ENCODE measurements around the gene E4F1.

Gene E4F1

GRCh38 chr16:2271848-2272461, 48.6 kb downstream of the E4F1 start:
- H3K4me3 ChIP-seq (replicated peaks; ENCODE audit: low read depth, low read length), result no peak overlapping the region
- TF ChIP-seq, protein P1, sequence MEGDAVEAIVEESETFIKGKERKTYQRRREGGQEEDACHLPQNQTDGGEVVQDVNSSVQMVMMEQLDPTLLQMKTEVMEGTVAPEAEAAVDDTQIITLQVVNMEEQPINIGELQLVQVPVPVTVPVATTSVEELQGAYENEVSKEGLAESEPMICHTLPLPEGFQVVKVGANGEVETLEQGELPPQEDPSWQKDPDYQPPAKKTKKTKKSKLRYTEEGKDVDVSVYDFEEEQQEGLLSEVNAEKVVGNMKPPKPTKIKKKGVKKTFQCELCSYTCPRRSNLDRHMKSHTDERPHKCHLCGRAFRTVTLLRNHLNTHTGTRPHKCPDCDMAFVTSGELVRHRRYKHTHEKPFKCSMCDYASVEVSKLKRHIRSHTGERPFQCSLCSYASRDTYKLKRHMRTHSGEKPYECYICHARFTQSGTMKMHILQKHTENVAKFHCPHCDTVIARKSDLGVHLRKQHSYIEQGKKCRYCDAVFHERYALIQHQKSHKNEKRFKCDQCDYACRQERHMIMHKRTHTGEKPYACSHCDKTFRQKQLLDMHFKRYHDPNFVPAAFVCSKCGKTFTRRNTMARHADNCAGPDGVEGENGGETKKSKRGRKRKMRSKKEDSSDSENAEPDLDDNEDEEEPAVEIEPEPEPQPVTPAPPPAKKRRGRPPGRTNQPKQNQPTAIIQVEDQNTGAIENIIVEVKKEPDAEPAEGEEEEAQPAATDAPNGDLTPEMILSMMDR (IDR thresholded peaks at IDR 0.05; ENCODE audit: low read length, missing control alignments), result no peak
- no peak for DNase-seq (ENCODE audit: low read depth)

DNA sequence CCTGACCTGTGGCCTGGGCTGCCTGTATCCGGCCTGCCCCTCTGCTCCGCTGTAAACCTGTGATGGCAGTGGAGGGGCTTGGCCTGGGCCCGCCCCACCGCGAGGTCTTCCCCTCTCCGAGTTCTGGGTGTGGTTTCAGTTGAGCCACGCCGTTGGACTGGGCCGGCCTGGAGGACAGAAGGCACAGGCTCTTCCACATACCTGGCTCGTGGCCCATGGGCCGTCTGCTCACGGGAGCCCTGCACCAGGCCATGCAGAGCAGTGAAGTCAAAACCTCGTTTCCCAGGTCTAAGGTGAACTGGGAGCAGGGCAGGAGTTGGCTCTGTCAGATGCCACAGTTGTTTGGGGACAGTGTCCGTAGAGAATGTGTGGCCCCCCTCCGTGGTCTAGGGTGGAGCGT, 50.1 kb downstream of the E4F1 start:
- TF ChIP-seq, protein P1 (IDR thresholded peaks at IDR 0.05; ENCODE audit: low read length, missing control alignments), result no peak
- no peak for DNase-seq (ENCODE audit: low read depth)
- H3K4me3 ChIP-seq (replicated peaks; ENCODE audit: low read depth, low read length), result no peak overlapping the region

- TF ChIP-seq, protein P1 (IDR thresholded peaks at IDR 0.05; ENCODE audit: low read length, missing control alignments), result no peak
- H3K4me3 ChIP-seq (replicated peaks; ENCODE audit: low read depth, low read length), result no peak overlapping the region
- no peak for DNase-seq (ENCODE audit: low read depth)
These were observed 50.5 kb downstream of the E4F1 start for GRCh38 chr16:2273931-2274330.

GRCh38 chr16:2275476-2276367, 52.3 kb downstream of the E4F1 start:
- TF ChIP-seq, protein P1 (IDR thresholded peaks at IDR 0.05; ENCODE audit: low read length, missing control alignments), result no peak
- no peak overlapping the region for H3K4me3 ChIP-seq (replicated peaks; ENCODE audit: low read depth, low read length)
- no peak for DNase-seq (ENCODE audit: low read depth)

DNA sequence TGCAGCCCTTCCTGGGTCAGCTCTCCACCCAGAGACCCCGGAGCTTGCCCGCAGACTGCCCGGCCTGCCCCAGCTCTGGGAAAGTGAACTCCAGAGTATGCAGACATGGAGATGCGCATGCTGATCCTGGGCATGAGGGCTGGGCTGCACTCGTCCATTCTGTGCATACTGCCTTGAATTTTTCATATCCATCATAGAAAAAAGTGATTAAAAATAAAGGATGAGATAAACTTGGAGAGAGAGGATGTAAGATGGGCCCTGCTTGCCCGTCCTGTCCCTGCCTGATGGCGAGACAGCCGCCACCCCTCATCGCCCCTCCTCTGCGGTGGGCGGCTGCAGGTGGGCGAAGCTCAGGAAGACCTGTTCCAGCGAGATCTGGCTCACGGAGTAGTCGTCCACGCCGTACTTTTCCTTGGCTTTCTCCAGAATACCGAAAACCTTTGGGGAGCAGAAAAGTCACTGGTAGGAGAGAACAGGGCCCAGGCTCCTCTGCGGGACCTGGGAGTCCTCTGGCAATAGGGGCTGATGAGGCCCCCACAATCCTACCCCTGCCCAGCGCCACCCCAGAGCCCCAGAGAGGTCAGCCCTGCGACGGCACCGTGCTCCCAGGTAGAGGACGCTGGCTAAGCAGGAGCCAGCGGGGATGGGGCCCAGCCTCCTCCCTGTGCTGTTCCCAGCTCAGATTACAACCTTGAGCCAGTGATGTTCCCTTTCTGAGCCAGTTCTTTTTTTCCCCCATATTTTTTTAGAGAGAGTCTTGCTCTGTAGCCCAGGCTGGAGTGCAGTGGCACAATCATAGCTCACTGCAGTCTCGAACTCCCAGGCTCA, 53.2 kb downstream of the E4F1 start:
- H3K4me3 ChIP-seq (replicated peaks; ENCODE audit: low read depth, low read length), result no peak overlapping the region
- no peak for DNase-seq (ENCODE audit: low read depth)

More for the DNA sequence above, 53.2 kb downstream of the E4F1 start:
- TF ChIP-seq, protein P1 (IDR thresholded peaks at IDR 0.05; ENCODE audit: low read length, missing control alignments), result no peak
